ENCODE measurements around the gene PI4KA.
A peak's percentile ranks its signal among the peaks of the same experiment; 100 is the strongest.

The PI4KA gene

DNA sequence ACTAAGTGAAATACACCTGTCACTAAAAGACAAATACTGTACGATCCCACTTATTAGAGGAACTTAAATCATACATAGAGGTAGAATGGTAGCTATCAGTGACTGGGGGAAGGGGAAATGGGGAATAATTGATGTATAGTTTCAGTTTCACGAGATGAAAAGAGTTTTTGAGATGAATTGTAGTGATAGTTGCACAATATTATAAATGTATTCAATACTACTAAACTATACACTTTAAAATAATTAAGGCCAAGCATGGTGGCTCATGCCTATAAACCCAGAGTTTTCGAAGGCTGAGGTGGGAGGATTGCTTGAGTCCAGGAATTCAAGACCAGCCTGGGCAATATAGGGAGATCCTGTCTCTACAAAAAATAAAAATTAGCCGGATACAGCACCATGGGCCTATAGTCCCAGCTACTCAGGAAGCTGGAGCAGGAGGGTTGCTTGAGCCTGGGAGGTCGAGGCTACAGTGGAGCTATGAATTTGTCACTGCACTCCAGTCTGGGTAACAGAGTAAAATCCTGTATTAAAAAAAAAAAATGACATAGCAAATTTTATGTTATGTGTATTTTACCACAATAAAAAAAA, 44.3 kb downstream of the PI4KA start:
- no peak for DNase-seq

DNA sequence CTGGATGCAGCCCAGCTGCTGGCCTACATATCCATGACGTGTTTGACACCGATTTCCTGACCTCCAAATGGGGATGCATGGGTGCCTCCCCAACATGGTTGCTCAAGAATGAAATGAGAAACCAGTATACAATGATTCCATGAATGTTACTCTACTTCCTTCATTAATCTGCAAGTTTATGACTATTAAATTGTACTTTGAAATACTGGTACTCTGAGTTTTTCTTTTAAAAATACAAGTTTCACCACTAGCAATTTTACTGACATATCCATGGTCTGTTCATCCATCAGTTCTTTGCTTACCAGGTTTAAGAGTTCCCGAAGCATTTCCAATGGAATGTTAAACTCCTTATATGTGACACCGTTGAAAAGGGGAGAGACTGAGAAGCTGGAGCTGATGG, 45.6 kb downstream of the PI4KA start:
- DNase-seq, result no peak

DNA sequence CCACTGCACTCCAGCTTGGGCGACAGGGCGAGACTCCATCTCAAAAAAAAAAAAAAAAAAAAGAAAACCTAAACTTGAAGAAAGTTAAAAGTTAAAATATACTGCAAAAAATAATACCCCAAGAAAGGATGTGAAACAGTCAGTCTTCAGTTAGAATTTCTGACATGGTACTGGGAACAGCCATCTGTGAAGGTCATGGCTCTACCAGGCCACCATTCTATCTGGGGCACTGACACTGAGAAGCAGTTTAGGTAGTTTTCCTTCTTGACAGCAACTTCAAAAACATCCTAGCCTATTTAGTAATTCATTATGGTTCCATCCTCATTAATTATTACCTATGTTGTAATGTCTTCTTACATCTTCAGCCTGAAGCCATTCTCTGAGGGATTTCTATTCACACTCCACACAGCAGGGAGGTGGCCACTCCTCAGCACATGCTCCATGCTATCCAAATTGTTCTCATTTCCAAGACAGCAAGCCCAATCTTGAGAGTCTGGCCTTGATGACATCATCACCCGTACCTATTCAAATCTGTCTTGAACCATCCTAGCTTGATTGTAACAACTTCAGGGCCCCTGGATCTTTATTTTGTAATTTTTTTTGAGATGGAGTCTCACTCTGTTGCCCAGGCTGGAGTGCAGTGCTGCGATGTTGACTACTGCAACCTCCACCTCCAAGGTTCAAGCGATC, 46.5 kb downstream of the PI4KA start:
- DNase-seq, result no peak

DNA sequence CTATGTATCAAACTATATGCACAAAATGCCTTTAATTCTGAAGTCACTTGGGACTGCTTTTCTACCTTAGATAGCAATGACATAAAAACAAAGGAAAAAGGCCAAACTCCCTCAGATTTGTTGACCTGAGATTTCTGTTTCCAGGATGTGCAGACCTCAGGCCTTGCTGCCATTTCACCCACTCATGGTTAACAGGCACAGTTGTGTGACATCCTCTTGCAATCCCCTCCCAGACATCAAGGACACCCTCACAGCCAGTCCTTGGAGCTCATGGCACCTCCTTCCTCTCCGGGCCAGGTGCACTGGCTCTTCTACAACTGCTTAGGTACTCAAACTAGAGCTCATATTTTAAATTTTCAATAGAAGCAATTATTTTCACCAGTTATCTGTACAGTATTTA, 47.4 kb downstream of the PI4KA start:
- DNase-seq, result no peak

DNA sequence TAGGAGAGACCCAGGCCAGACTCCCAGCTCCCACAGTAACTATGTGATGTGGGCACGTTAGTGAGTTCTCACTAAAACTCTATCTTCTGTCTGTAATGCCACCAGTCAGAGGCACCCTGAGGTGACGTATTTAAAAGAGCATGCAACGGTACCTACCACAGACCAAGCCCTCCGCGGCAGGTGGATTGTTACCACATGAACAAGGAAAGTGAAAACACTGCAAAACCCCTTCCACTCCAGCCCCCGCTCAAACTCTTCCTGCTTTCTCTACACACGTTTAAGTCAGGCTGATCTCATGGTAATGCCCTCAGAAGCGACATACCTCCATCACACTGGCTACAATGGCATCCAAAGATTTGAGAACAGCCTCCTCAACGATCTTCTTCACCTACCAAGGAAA, 48.0 kb downstream of the PI4KA start:
- DNase-seq, result no peak

DNA sequence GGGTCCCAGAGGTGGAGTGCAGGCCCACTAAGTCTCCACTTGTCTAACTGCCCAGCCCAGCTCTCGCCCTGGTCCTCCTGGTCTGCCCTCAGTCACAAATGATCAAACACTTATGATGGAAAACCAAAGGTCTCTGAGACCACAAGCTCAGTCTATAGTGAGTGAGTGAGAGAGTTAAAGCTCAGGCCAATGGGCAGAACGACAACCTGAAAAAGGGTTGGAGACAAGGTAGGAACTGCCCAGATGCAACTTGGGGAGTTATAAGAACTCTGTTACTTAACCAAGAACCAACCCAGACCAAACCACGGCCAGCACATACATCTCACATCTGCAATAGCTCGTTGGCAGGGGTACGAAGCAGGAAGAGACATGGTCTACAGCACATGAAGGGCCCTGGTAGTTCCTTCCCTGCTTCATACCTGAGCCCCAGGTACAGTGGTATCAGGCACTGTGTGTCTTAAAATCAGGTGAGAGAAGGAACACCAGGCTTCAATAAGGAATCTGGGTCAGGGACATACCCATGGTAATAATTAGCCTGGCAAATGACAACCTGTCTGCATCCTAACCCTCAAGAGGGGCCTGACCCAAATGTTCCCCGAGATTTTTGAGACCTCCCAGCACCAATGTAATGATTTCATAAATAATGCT, 48.9 kb downstream of the PI4KA start:
- no peak for DNase-seq

DNA sequence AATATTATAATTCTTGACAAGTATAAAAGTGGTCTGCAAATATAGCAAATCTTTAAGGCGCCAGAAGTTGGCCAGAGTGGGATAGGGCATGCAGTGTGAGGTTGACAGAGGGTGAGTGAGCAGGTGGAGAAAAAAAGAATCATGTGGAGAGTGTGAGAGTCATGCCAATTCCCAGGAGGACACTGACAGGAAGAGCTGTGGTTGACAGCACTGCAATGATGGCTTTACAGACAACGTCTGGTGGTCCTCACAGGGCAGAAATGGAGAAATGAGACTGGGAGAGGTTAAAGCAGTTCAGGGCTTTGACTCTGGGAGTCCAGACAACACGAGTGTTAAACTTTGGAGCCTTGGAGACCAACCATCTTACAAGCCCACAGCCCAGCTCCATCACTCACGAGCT, 49.8 kb downstream of the PI4KA start:
- DNase-seq, result no peak

DNA sequence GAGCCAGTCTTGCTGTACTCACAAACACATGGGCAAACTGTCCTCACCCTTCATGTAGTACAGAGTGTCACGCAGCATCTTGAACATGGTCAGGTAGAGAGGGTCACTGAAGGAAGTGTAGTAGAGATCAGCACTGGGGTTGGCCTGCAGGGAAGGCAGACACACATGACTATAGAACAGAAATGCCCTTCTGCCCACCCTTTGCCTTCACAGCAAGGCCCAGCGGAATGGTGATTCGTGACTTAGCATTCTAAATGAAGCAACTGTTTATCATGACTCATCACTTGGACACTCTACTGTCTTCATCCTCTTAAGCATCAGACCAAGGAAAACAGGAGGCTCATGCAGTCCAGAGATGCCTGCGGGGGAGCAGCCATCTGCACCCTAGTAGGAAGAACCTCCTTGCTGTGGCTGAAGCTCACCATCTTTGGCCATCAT, 51.3 kb downstream of the PI4KA start:
- no peak for DNase-seq

DNA sequence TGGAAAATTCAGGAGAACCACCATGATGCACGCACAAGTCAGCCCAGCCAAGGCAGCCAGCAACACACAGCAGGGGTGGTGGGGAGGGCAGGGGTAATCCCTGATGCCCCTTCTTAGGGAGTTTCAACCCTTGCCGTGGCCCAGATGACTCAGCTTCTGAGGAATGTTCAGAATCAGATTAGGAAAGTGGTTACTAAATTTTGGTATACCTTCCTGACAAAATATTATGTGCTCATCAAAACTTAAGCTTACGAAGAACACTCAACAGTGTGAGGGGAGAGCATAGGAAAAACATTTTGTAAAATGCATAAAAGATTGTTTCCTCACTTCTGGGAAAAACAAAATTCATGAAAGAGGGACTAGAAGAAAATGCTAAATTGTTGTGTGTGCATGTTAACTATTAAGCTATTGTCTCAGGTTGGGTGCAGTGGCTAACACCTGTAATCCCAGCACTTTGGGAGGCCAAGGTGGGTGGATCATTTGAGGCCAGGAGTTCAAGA, 52.6 kb downstream of the PI4KA start:
- no peak for DNase-seq

DNA sequence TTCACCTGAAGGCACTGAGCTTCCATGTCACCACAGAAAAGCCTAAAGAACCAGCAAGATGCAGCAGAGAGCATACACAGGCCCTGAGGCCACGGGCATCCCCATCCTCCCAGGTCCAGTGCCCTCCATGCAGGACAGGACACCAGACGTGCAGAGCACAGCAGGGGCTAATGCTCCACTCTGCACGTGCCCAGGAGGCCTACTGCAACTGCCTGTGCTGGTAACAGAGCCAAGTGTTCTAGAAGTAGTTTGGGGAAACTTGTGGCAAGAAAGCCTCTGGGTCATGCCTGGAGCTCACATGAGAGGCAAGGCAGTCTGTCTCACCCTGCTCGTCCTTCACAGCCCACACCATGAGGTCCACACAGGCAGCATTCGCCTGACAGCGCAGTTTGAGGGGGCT, 54.0 kb downstream of the PI4KA start:
- DNase-seq, result no peak

DNA sequence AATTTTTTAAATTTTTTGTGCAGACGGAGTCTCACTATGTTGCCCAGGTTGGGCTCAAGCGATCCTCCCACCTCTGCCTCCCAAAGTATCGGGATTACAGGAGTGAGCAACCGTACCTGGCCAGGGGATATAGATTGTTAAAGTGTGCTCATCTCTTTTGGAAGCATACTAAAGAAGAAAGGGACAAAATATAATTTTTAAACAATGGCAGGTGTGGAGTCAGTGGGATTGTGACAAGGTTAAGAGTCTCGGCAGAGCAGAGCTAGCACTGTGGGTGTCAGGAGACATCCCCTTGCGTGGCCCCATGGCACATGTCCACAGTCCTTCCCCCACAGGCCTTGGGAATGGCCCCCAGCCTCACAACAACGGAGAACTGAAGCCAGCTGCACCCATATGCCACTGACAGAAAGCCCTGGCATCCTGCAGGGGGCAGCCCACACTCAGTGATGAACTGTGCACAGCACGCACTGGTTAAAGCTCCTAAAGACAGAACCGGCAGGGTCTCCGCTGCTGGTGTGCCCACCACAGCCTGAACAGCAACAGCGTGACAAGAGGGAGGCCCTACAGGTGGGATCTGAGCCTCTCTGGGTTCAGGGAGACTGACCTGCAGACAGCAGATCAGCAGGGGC, 54.8 kb downstream of the PI4KA start:
- DNase-seq, result peak; percentile 34

DNA sequence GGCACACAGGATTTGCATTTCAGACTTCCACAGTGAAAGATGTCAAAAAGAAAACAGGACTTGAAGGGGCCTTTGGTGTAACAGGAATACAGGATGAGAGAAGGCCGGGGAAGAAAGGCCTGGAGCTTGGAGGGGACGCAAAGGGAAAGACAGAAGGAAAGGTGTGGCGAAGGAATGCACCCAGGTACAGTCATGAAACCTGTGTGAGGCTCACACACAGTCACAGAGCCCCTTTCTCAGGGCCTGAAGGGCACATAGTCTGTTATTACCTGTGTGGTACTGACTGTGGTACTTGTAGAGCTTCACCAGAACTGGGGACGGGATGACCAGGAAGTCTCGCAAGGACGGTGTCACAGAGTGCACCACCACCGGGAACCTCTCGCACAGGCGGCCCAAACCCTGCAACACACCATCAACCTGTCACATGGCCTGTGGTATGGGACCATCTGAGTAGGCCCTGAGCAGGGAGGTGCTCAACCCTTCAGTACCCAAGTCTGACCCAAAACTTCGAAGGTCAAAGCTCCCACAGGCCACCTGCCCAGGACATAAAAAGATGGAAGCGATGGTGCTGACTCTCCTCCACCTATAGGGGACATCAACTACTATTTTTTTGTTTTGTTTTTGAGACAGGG, 55.6 kb downstream of the PI4KA start:
- DNase-seq, result no peak

DNA sequence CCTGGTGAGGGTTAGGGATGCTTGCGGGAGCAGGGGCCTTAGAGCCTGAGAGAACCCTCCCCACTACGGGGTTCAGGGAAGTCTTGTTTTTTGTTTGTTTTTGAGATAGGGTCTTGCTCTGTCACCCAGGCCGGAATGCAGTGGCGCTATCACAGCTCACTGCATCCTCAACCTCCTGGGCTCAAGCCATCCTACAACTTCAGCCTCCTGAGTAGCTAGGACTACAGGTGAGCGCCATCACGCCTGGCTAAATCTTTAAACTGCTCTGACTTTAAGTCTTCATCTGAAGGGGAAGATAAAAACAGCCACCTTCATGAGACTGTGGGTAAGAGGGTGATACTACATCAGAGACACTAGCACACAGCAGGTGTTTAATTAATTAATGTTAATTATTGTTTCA, 56.2 kb downstream of the PI4KA start:
- DNase-seq, result no peak

DNA sequence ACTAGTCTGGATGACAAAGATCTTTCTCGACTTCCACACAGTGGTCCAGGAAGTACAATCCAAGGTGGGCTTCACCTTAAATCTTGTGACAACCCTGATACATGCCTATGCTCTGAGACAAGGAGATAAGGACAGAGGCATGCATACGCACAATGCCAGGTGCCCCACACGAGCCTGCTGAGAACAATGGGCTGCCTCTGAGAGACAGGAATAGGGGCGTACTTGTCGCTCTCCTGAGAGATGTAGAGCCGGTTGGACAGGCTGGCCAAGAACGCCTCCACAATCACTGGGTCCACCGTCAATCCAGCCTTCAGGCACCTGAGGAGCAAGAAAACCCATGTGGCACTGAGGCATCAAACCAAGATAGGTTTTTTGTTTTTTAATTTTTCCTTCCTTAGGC, 59.2 kb downstream of the PI4KA start:
- no peak for DNase-seq

DNA sequence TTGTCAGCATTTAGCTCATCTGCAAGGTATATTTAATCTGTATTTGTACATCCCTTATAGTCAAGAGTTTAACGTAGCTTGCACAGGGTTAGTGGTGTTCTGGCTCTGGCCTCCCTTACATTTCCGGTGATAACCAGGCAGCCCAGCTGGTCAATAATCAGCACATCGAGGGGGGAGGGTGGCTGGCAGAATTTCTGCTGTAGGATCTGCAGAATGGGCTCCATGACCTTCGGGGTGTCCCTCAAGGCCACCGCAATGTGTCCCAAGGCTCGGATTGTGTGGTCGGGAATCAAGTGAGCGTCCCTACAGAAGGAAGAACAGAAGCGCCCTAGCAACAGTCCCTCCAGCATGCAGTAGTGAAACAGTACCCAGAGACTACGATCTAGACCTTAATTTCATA, 59.6 kb downstream of the PI4KA start:
- no peak for DNase-seq

DNA sequence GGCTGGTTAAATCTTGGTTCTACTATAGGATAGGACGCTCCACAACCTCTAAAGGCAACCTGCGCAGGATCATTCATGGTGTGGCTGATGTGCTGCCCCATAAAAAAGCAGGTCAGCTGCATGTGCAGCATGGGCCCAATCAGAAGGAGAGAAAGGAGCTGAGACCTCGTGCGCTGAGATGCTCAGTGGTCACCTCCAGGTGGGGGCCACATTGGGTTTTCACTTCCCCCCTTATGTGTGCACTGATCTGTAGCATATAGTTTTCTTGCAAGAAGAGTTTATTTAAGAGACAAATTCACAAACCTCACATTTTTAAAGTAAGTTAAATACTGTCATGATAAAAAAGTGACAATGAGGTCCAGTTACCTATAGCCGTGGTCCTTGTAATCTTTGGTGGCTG, 60.4 kb downstream of the PI4KA start:
- no peak for DNase-seq

DNA sequence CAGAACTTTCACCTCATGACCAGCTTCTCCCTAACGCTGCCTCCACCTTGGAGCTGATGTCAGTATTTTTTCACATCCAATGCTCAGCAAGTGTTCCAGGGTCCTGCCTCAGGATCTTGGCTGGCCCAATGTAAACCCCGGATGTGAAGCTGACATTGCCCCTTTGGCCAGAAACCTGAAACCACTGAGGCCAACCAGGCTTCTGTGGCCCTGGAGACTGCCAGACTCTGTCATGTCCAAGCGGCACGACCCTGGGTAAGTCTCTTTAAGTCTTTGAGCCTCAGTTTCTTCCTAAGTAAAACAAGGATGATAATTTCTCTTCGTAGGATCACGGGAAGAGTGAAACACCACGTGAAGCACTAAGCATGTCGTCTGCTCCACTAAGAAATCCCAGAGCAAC, 61.9 kb downstream of the PI4KA start:
- DNase-seq, result no peak

DNA sequence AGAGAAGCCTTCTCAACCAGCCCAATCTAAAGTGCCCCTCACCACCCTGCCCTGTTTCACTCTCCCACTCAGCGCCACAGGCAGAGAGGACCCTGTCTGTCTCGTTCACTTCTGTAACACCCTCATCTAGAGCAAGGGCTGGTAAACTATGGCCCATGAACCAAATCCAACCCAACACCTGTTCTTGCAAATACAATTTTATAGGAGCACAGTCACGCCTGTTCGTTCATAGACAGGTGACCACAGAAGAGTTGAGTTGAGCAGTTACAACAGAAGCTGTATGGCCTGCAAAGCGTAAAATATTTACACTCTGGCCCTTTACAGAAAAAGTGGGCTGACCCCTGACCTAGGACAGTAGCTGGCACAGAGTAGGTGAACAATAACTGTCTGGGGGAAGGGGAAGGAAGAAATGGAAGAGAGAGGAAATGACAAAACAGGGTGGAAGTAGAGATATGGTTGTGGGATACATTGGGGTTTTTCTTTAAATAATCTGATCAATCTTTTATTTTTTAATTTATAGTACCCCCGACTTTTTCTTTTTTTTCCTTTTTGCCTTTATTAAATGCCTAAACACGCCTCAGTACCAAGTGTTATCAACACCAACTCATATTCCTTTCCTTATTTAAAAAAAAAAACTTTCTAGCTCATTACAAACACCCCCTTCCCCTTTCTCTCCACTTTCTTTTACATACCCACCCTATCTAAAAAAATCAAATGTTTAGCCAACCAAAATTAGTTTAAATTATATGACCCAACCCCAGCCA, 63.8 kb downstream of the PI4KA start:
- DNase-seq, result no peak

DNA sequence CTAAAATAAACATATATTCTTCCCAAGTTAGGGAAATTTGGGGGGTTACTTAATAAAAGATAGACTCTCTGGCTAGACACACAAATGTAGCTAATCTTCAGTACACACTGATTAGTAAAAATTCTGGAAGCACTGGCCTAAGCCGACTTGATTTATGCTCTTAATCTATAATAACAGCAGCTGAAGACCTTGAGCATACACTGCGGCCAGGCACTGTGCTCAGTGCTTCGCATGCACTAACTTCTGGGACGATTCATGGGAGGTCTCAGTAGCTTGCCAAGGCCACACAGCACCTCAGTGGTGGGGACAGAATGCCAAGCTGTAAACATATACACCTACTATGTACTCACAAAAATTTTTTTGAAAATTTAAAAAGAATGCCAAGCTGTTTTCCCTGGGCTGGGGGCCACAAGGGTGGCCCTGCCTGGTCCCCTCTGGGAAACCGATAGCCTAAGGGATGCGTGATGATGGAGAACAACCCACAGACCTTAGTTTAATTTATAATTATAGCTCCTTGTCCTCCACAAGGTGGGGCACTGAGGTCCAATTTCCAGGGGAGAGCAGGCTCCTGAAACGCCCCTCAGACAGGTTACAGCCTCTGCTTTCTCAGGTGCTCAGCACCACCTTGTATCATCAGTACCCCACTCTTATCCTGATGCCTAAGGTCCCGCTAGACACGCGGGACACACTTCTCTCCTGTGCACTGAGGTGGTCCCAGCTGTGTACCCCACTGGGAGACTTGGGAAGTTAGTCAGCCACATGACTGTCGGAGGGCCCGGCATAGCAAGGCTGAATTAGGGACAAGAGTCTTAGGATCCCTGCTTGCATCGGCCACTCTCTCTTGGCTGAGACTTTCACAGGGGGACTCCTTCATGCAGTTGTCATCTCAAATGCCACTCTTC, 64.6 kb downstream of the PI4KA start:
- DNase-seq, result no peak

DNA sequence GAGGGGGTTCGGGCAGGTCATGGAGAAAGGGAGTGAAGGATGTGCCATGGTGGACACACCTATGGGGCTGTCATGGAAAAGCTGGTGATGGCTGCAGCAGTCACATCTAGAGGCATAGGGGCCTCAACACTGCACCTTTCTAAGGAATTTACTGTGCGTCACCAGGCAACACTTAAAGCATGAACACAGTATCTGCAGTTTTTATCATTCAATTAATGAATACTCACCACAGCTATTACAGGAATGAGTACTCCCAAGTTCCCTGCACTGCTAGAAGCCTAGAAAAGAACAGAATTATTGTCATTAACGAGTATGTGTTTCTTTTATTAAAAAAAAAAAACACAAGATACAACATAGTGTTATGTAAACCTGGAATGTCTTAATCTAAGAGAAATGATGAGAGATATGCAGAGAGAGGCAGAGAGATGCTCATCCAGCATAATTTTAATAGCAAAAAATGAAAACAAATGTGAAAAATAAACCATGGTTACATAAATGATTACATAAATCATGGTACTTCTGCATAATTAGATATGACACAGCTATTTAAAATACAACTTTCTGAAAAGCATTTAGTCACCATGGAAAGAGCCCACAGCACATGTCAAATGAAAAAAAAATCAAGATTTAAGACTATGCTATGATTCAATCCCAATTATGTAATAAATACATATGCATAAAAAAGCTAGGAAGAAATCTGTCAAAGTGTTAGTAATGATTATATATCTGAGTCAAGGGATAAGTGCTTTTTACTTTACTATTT, 65.5 kb downstream of the PI4KA start:
- DNase-seq, result no peak
